Right lobe of liver (tissue), 6 donors: Measurements from ENCODE around the gene ASB3. TPM values are rescaled to one million over a fixed set of nuclear protein-coding genes. Genes with fewer than 3 reads are reported as not detected.

Source experiments
- ATAC-seq, 4 donors: fragments of 200-7000 bp; cut with Tn5 transposase; one replicate each; pipeline ENCODE4 v1.9.1; 2020; ENCODE audit warnings: mild to moderate bottlenecking in 4 of 4, moderate library complexity in 4 of 4
- DNase-seq, 3 donors: peaks; one replicate each; pipeline ENCODE4 v3.0.0-alpha.2; 2020
- H3K27ac ChIP-seq, 3 donors: fragments of 200-600 bp; one replicate each; pipeline ENCODE4 v1.8.0; 2022
- H3K27me3 ChIP-seq, 2 donors: fragments of 200-600 bp; one replicate each; pipeline ENCODE4 v1.8.0; 2022
- H3K36me3 ChIP-seq, 4 donors: fragments of 200-600 bp; sonication (generic) in 1 of 4; one replicate each; pipeline versions ENCODE4 v1.5.1 to v1.8.0; 2017 to 2022; ENCODE audit warnings: control low read depth in 1 of 4
- H3K4me1 ChIP-seq, 4 donors: fragments of 200-600 bp; sonication (generic) in 1 of 4; one replicate each; pipeline versions ENCODE4 v1.5.1 to v1.8.0; 2017 to 2022; ENCODE audit warnings: control low read depth in 1 of 4
- H3K4me3 ChIP-seq, 3 donors: fragments of 200-600 bp; one replicate each; pipeline ENCODE4 v1.8.0; 2022
- H3K9me3 ChIP-seq, 4 donors: fragments of 200-600 bp; sonication (generic) in 1 of 4; one replicate each; pipeline versions ENCODE4 v1.5.1 to v1.8.0; 2017 to 2022; ENCODE audit warnings: control low read depth in 1 of 4
- CTCF ChIP-seq, 4 donors: fragments of 200-600 bp in 3 of 4; fragments of 450-650 bp in 1 of 4; IDR thresholded peaks; one replicate each; pipeline versions ENCODE4 v1.5.1 to v1.8.0; 2016 to 2022; ENCODE audit warnings: antibody characterized with exemption in 4 of 4, mild to moderate bottlenecking in 2 of 4
- POLR2A ChIP-seq: fragments of 450-650 bp; IDR thresholded peaks from one replicate; pipeline ENCODE4 v1.6.1; 2017; ENCODE audit warnings: antibody characterized with exemption, mild to moderate bottlenecking
- WGBS: methylation state at CpG from one replicate; pipeline ENCODE4 v1.1.6; 2018; ENCODE audit warnings: low coverage, low lambda C conversion rate; ENCODE audit not compliant: insufficient coverage; ENCODE audit errors: missing lambda C conversion rate; 5-methylcytosine and 5-hydroxymethylcytosine counted together
- intact Hi-C, 2 donors: fragments of 100-400 bp; cut with DNase I; formaldehyde crosslinking; loops; one replicate each; pipeline versions ENCODE4 v1.11.2 to v1.14.1; 2022
- total RNA-seq, 6 experiments: library from RNA; depleted of rRNA in 2 of 6; stranded (reverse); fragments of >200 nt in 2 of 6; fragmentation: NEBNext Ultra II Directional in 3 of 6; extraction: Animal tissue kit (Norgen Biotek cat#: 25700) in 3 of 6; gene quantifications; one replicate each; pipeline versions ENCODE4 v1.1.0 to v1.2.4, GENCODE V29; 2016 to 2023
- donor health status: DM: no; HTN: yes; CAD: no.
- donor health status: DM: no; HTN: no; CAD: no.
- donor health status: DM: no; HTN: no; CAD: no.
- donor health status: DM: no; HTN: yes; CAD: no.
- donor health status: DM: no; HTN: yes; CAD: no.

ASB3 gene
- total RNA-seq, 6 experiments from 2014 or later = 3.6 to 8.4 (median 5.3) TPM

- intact Hi-C loops = no loop called here
- H3K36me3 ChIP-seq = peaks cover 0 to 23% (median 17%) of the 10 kb centered on the region in 4 donors
- peaks cover 0 to 3% (median 0%) of the 10 kb centered on the region in 4 donors for H3K4me1 ChIP-seq
- H3K27me3 ChIP-seq = no peaks in the 10 kb centered on the region
- TF ChIP-seq CTCF (IDR thresholded peaks at IDR 0.05) (no peak), POLR2A (no peak)
- H3K9me3 ChIP-seq = no peaks in the 10 kb centered on the region
- ATAC-seq = peak; percentile 42 to 88 (median 74)
- peak overlapping the region in 1 of 3 donors; percentile 39 for H3K27ac ChIP-seq
- no peak for DNase-seq
- H3K4me3 ChIP-seq = no peak overlapping the region
Observed at GRCh38 chr2:53813151-53813550, 26.4 kb upstream of the ASB3 start.

GRCh38 chr2:53811601-53812000 lies 24.8 kb upstream of the ASB3 start:
- ATAC-seq = no peak
- no peak for DNase-seq
- intact Hi-C loops = no loop called here
- no peaks in the 10 kb centered on the region for H3K27me3 ChIP-seq
- H3K4me1 ChIP-seq = no peaks in the 10 kb centered on the region
- no peaks in the 10 kb centered on the region for H3K9me3 ChIP-seq
- no peak overlapping the region for H3K27ac ChIP-seq
- 89% methylated on average over 3 of the region's 3 CpGs for WGBS
- TF ChIP-seq CTCF (IDR thresholded peaks at IDR 0.05) = no peak
- TF ChIP-seq POLR2A = no peak
- peaks cover 0 to 23% (median 15%) of the 10 kb centered on the region in 4 donors for H3K36me3 ChIP-seq
- no peak overlapping the region for H3K4me3 ChIP-seq

- Histone ChIP-seq H3K36me3 (peaks cover 0 to 54% (median 9%) of the 10 kb centered on the region in 4 donors), H3K27ac (no peak overlapping the region), H3K4me3 (no peak overlapping the region), H3K4me1 (no peaks in the 10 kb centered on the region), H3K27me3 (no peaks in the 10 kb centered on the region), H3K9me3 (no peaks in the 10 kb centered on the region)
- TF ChIP-seq CTCF (IDR thresholded peaks at IDR 0.05) (no peak), POLR2A (no peak)
- intact Hi-C loops = no loop called here
- ATAC-seq (peak in 1 of 4 donors; percentile 12), DNase-seq (no peak)
- WGBS = 68% methylated on average over 7 of the region's 7 CpGs
Observed at GRCh38 chr2:53802617-53803151, 15.9 kb upstream of the ASB3 start.

GRCh38 chr2:53801547-53801946 lies 14.8 kb upstream of the ASB3 start:
- Histone ChIP-seq H3K4me3 (no peak overlapping the region), H3K9me3 (no peaks in the 10 kb centered on the region), H3K4me1 (no peaks in the 10 kb centered on the region), H3K27ac (no peak overlapping the region), H3K27me3 (no peaks in the 10 kb centered on the region), H3K36me3 (peaks cover 0 to 57% (median 9%) of the 10 kb centered on the region in 4 donors)
- ATAC-seq (no peak), DNase-seq (no peak)
- intact Hi-C loops = no loop called here
- TF ChIP-seq POLR2A (no peak), CTCF (IDR thresholded peaks at IDR 0.05) (no peak)

- H3K36me3 ChIP-seq = peaks cover 0 to 34% (median 4%) of the 10 kb centered on the region in 4 donors
- H3K9me3 ChIP-seq = no peaks in the 10 kb centered on the region
- no peaks in the 10 kb centered on the region for H3K27me3 ChIP-seq
- TF ChIP-seq POLR2A (no peak), CTCF (IDR thresholded peaks at IDR 0.05) (no peak)
- no peak overlapping the region for H3K27ac ChIP-seq
- intact Hi-C loops = no loop called here
- WGBS = 83% methylated on average over 3 of the region's 3 CpGs
- H3K4me1 ChIP-seq = peaks cover 0 to 2% (median 0%) of the 10 kb centered on the region in 4 donors
- DNase-seq (no peak), ATAC-seq (no peak)
- no peak overlapping the region for H3K4me3 ChIP-seq
Observed at GRCh38 chr2:53793821-53794220, 7.1 kb upstream of the ASB3 start.
